LNCAP (cell line): ENCODE results near the gene TRAPPC11.

Source experiments
- CTCF ChIP-seq: fragments of 450-650 bp; IDR thresholded peaks from 2 replicates; pipeline ENCODE4 v1.5.1; 2017; ENCODE audit warnings: mild to moderate bottlenecking

Gene TRAPPC11

GRCh38 chr4:183659029-183659871, at the start of gene TRAPPC11, which contains the start of gene RWDD4:
TSS of gene TRAPPC11 (plus strand) at chr4:183659293. CDS start at chr4:183663868, 4,575 bp downstream.
TSS of gene RWDD4 (minus strand) at chr4:183659185. CDS start at chr4:183658952, 233 bp downstream.
- TF ChIP-seq CTCF: no peak

- no peak for TF ChIP-seq CTCF
Observed at GRCh38 chr4:183610033-183610432, 49.1 kb upstream of the TRAPPC11 start.

GRCh38 chr4:183610613-183611012, 48.5 kb upstream of the TRAPPC11 start:
- TF ChIP-seq CTCF: no peak

GRCh38 chr4:183611210-183611830, 47.8 kb upstream of the TRAPPC11 start:
- TF ChIP-seq CTCF: no peak

- TF ChIP-seq CTCF: no peak
Observed at GRCh38 chr4:183612329-183613250, 46.5 kb upstream of the TRAPPC11 start.

- no peak for TF ChIP-seq CTCF
Observed at GRCh38 chr4:183617075-183617474, 42.0 kb upstream of the TRAPPC11 start.

GRCh38 chr4:183618681-183619080, 40.4 kb upstream of the TRAPPC11 start:
- no peak for TF ChIP-seq CTCF
